ENCODE results near the gene VRK2. TPM values are rescaled to one million over a fixed set of nuclear protein-coding genes. Genes with fewer than 3 reads are reported as not detected.

The VRK2 gene
- total RNA-seq, 2 experiments from 2014 or later: 17.2 to 22.7 TPM

DNA sequence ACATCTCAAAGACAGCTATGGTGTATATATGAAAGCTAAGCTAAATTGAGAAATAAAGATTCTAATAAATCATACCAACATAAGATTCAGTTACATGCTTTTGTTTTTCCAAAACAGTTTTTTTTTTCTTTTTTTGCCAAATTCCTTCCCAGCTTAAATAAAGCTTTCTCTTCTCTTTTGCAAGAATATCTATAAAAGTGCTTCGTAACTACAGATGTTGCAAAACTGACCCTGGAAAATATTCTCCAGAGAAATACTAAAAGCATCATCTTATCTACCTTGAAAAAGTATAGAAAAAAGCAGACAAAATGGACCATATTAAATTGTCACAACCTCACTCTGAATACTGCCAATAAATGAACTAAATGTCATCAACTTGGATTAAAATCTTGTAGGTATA lies 155.8 kb downstream of the VRK2 start:
- H3K4me2 ChIP-seq (ENCODE audit: low read length): no peak overlapping the region
- intact Hi-C loops (cut with micrococcal nuclease; ENCODE audit: unreplicated experiment): no loop called here
- no peaks in the 10 kb centered on the region for H3K9me3 ChIP-seq (ENCODE audit: low read length)
- DNase-seq (ENCODE audit: low spot score): no peak
- peaks cover 17% of the 10 kb centered on the region for H3K36me3 ChIP-seq (ENCODE audit: insufficient read depth, low read length)
- CTCF ChIA-PET (ENCODE audit: unreplicated experiment): no interaction called here
- no TSS peak for BruUV-seq (replicated peaks)
- H4K20me1 ChIP-seq (ENCODE audit: insufficient read depth, low read length): no peaks in the 10 kb centered on the region
- H3K4me3 ChIP-seq (ENCODE audit: low read depth, low read length, poor library complexity, severe bottlenecking): no peak overlapping the region
- H3K9me2 ChIP-seq (ENCODE audit: insufficient read depth, low read length): no peaks in the 10 kb centered on the region
- POLR2A ChIA-PET: interaction anchor here (0.6 to 0.7 kb wide), 2 partner anchors 12 to 180 kb away, joined by 3 read pairs; no protein-coding TSS in a partner anchor
- H3K27ac ChIP-seq (ENCODE audit: low read depth, low read length, poor library complexity, severe bottlenecking): no peak overlapping the region
- H3K4me1 ChIP-seq (ENCODE audit: insufficient read depth, low read length, poor library complexity, severe bottlenecking): no peaks in the 10 kb centered on the region
- H2AFZ ChIP-seq (ENCODE audit: low read length): no peak overlapping the region
- H3K79me2 ChIP-seq (ENCODE audit: insufficient read depth, low read depth, low read length): no peaks in the 10 kb centered on the region
- no peak for TF ChIP-seq EZH2phosphoT487 (IDR thresholded peaks at IDR 0.05; ENCODE audit: borderline replicate concordance, low read depth, low read length)
- TF ChIP-seq, protein P1, sequence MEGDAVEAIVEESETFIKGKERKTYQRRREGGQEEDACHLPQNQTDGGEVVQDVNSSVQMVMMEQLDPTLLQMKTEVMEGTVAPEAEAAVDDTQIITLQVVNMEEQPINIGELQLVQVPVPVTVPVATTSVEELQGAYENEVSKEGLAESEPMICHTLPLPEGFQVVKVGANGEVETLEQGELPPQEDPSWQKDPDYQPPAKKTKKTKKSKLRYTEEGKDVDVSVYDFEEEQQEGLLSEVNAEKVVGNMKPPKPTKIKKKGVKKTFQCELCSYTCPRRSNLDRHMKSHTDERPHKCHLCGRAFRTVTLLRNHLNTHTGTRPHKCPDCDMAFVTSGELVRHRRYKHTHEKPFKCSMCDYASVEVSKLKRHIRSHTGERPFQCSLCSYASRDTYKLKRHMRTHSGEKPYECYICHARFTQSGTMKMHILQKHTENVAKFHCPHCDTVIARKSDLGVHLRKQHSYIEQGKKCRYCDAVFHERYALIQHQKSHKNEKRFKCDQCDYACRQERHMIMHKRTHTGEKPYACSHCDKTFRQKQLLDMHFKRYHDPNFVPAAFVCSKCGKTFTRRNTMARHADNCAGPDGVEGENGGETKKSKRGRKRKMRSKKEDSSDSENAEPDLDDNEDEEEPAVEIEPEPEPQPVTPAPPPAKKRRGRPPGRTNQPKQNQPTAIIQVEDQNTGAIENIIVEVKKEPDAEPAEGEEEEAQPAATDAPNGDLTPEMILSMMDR (conservative IDR thresholded peaks at IDR 0.05; ENCODE audit: low read length): no peak

DNA sequence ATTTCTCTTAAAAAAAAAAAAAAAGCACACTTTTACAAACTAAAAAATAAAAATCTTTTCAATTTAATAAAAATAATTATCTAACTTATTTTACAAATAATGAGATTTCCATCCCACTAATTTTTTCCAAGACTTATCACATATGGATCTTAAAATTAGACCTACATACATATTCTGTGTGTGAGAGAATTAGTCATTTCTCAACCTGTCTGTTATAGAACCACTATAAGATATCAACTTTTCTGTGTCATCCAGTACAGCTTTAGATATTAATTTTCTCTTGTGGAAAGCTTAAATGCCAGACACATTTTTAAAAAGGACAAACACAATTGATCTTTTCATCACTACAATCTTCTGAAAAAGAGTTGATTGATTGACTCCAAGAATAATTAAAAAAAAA lies 156.4 kb downstream of the VRK2 start:
- intact Hi-C loops (cut with micrococcal nuclease; ENCODE audit: unreplicated experiment): no loop called here
- H3K9me2 ChIP-seq (ENCODE audit: insufficient read depth, low read length): no peaks in the 10 kb centered on the region
- DNase-seq (ENCODE audit: low spot score): no peak
- H4K20me1 ChIP-seq (ENCODE audit: insufficient read depth, low read length): no peaks in the 10 kb centered on the region
- peaks cover 11% of the 10 kb centered on the region for H3K36me3 ChIP-seq (ENCODE audit: insufficient read depth, low read length)
- no peak for TF ChIP-seq EZH2phosphoT487 (IDR thresholded peaks at IDR 0.05; ENCODE audit: borderline replicate concordance, low read depth, low read length)
- TF ChIP-seq, protein P1 (conservative IDR thresholded peaks at IDR 0.05; ENCODE audit: low read length): no peak
- no TSS peak for BruUV-seq (replicated peaks)
- no peaks in the 10 kb centered on the region for H3K4me1 ChIP-seq (ENCODE audit: insufficient read depth, low read length, poor library complexity, severe bottlenecking)
- ChIA-PET POLR2A (interaction anchor here (0.7 kb wide), 1 partner anchor 180 kb away, joined by 3 read pairs; no protein-coding TSS in a partner anchor), CTCF (ENCODE audit: unreplicated experiment) (no interaction called here)
- no peaks in the 10 kb centered on the region for H3K79me2 ChIP-seq (ENCODE audit: insufficient read depth, low read depth, low read length)
- H3K4me3 ChIP-seq (ENCODE audit: low read depth, low read length, poor library complexity, severe bottlenecking): no peak overlapping the region
- no peak overlapping the region for H3K27ac ChIP-seq (ENCODE audit: low read depth, low read length, poor library complexity, severe bottlenecking)
- no peak overlapping the region for H2AFZ ChIP-seq (ENCODE audit: low read length)
- H3K4me2 ChIP-seq (ENCODE audit: low read length): no peak overlapping the region
- no peaks in the 10 kb centered on the region for H3K9me3 ChIP-seq (ENCODE audit: low read length)

DNA sequence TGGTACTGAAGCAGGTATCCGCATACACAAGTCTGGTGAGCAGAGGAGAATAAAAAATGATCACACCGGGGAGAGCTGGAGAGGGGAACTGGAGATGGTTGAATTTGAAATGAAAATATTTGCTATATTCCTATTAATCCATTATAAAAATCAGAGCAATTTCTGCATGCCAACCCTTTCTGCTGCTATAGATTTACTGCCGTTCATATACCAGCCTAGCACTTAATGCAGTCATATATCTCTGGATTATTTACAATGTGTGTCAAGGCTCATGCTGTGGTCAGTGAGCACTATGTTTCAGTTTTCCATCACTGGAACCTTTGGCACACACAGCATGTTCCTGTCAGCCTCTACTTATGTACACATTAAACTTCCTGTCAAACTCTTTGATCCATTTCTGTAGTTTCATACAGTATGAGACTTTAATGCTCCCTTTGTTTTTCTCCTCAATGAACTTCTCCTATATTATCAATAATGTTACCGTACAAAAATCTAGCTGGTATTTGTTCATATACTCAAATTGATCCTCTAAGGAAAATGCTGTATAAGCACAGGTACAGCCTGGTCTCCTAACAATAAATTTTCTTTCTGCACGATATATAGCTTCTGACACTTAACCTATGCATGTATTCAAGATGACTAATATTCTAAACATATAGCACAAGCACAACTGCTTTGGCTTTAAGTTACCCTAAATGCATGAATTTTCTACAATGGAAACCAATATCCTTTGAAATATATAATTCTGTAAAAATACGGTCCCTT lies 157.8 kb downstream of the VRK2 start:
- POLR2A ChIA-PET: interaction anchor here (0.5 to 1.5 kb wide), 2 partner anchors 17 to 152 kb away, joined by 3 to 7 read pairs; no protein-coding TSS in a partner anchor
- intact Hi-C loops (cut with micrococcal nuclease; ENCODE audit: unreplicated experiment): no loop called here
- H4K20me1 ChIP-seq (ENCODE audit: insufficient read depth, low read length): no peaks in the 10 kb centered on the region
- H3K4me3 ChIP-seq (ENCODE audit: low read depth, low read length, poor library complexity, severe bottlenecking): no peak overlapping the region
- TF ChIP-seq, protein P1 (conservative IDR thresholded peaks at IDR 0.05; ENCODE audit: low read length): no peak
- no peak for TF ChIP-seq EZH2phosphoT487 (IDR thresholded peaks at IDR 0.05; ENCODE audit: borderline replicate concordance, low read depth, low read length)
- no peaks in the 10 kb centered on the region for H3K4me1 ChIP-seq (ENCODE audit: insufficient read depth, low read length, poor library complexity, severe bottlenecking)
- no peaks in the 10 kb centered on the region for H3K9me2 ChIP-seq (ENCODE audit: insufficient read depth, low read length)
- BruUV-seq (replicated peaks): no TSS peak
- H3K36me3 ChIP-seq (ENCODE audit: insufficient read depth, low read length): peaks cover 9% of the 10 kb centered on the region; the same call in 1 of the 2 replicates
- H3K9me3 ChIP-seq (ENCODE audit: low read length): no peaks in the 10 kb centered on the region; the same call in 1 of the 2 replicates
- no peak overlapping the region for H3K27ac ChIP-seq (ENCODE audit: low read depth, low read length, poor library complexity, severe bottlenecking)
- no peak overlapping the region for H2AFZ ChIP-seq (ENCODE audit: low read length)
- no peak for DNase-seq (ENCODE audit: low spot score)
- no peak overlapping the region for H3K4me2 ChIP-seq (ENCODE audit: low read length)
- CTCF ChIA-PET (ENCODE audit: unreplicated experiment): no interaction called here
- H3K79me2 ChIP-seq (ENCODE audit: insufficient read depth, low read depth, low read length): no peaks in the 10 kb centered on the region

Data from OCI-LY7 (cell line).